Astrocyte of the spinal cord (primary cell): ENCODE results near the gene ARHGAP15.

ENCODE experiments used
- DNase-seq: peaks from one replicate; pipeline ENCODE4 v3.0.0; 2011; ENCODE audit warnings: low read depth, low spot score
- H3K4me3 ChIP-seq: 2 replicates; pipeline ENCODE4 v1.5.1; 2011; ENCODE audit warnings: low read depth, mild to moderate bottlenecking, low read length, moderate library complexity
- in situ Hi-C: cut with HindIII; loops from 2 replicates; pipeline ENCODE4 v1.10.0; 2017; ENCODE audit warnings: low sequenced_read_pairs
- TF ChIP-seq, protein P1 (sequence below): IDR thresholded peaks from 2 replicates; pipeline ENCODE4 v1.5.1; 2012; ENCODE audit warnings: low read depth, mild to moderate bottlenecking, low read length, inconsistent platforms

The ARHGAP15 gene

DNA sequence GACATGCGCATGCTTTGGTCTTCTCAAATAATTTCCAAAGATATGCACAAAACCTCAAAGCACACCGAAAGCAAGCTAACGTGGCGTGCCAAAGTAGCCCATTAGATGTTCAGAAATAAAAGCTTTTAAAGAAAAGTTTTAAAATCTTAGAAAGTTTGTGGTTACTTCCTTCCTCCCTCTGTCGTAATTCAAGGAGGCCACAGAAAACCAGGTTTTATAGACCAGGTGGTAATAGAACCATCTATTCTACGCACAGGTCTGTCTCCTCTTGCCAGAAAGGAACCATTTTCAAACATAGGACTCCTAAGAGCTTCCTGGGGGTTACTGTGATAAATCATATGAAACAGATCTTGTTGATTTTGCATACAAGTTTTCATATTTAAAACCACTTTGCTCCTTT is 487.2 kb downstream of the ARHGAP15 start:
- in situ Hi-C loops: no loop called here
- TF ChIP-seq, protein P1, sequence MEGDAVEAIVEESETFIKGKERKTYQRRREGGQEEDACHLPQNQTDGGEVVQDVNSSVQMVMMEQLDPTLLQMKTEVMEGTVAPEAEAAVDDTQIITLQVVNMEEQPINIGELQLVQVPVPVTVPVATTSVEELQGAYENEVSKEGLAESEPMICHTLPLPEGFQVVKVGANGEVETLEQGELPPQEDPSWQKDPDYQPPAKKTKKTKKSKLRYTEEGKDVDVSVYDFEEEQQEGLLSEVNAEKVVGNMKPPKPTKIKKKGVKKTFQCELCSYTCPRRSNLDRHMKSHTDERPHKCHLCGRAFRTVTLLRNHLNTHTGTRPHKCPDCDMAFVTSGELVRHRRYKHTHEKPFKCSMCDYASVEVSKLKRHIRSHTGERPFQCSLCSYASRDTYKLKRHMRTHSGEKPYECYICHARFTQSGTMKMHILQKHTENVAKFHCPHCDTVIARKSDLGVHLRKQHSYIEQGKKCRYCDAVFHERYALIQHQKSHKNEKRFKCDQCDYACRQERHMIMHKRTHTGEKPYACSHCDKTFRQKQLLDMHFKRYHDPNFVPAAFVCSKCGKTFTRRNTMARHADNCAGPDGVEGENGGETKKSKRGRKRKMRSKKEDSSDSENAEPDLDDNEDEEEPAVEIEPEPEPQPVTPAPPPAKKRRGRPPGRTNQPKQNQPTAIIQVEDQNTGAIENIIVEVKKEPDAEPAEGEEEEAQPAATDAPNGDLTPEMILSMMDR: no peak
- no peak overlapping the region for H3K4me3 ChIP-seq
- no peak for DNase-seq

DNA sequence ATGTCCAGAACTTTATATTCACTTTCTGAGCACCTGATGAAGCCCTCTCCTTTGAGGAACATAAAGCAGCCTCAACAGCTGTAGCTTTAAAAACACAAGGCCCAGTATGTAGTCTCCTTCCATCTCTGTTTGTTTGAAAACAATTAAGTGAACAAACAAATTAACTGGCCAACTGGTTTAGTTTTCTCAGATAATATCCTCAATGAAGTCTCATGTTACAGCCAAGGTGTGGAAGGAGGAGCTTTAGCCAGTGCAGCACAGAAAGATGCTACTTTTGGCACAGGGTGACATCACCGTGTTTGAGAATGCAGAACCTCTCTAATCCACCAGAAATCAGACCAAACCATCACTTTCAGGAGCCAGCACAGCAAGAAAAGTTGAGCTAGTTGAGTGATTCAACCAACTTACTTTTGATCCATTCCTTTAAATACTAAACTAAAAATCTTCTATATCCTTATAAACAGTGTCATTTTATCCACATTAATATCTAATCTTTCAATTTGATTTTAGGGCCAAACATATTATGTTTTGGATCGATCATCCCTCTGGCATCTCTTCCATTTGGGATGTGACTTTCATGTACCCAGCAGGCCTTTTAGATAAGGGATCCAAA is 488.7 kb downstream of the ARHGAP15 start:
- TF ChIP-seq, protein P1: no peak
- in situ Hi-C loops: no loop called here
- no peak overlapping the region for H3K4me3 ChIP-seq
- DNase-seq: no peak

DNA sequence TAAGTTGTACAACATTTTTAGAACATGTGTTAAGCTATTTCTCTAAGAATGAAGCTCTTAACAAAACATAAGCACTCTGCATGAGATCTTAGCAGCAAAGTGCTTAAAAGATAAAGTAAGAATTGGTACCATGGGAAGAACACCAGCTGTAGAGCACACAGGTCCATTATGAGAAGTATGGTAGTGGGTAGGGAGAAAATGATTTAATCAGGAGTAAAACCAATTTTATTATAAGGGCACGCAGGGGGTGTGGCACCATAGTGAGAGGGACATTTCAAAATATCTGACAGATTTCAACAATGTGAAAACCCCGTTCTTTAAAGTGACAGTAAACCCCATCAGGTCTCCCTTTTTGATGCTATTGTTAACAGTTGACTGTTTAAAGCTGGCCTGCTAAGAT is 492.9 kb downstream of the ARHGAP15 start:
- in situ Hi-C loops: no loop called here
- no peak overlapping the region for H3K4me3 ChIP-seq
- TF ChIP-seq, protein P1: no peak
- DNase-seq: no peak

DNA sequence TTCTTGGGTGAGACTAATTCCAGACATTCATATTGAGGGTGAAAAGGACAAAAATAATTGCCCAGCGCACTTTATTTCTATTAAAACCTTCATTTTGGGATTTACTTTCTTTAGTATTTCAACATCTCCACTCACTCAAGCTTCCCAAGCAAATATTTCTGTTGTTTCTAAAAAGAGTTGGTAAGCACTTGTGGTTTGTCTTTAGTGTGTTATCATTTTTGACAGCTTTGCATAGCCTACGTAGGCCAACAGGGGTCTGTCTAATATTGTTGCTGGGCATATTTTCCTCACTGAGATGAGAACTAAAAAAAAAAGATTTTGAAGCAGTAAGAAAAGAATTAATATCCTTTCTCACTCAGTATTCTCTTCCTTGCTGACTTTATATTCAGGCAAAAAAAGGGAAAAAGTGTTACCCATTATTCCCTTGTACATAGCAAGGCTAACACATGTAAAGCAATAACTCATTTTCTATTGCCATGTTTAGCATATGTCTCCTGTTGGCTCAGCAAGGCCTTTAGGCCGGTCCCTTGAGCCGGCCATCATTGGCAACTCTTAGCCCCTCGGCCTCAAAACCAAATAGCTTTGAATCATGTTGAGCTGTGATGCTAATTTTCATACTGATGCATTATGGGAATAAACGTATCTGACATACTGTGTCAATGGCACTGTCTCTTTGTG is 494.2 kb downstream of the ARHGAP15 start:
- in situ Hi-C loops: no loop called here
- no peak for DNase-seq
- no peak overlapping the region for H3K4me3 ChIP-seq
- TF ChIP-seq, protein P1: no peak

DNA sequence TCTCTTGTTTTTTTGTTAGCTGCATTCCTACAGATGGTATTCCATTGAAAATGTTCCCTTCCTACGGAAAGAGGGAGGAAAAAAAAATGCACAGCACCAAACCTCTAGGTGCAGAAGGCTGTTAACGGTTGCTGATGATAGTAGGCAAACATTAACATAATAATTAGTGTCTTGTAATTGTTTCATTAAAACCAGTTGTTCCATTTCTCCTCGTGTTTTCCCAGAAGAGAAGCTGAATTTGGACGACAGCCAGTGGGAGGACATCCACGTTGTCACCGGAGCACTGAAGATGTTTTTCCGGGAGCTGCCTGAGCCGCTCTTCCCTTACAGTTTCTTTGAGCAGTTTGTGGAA is 494.7 kb downstream of the ARHGAP15 start:
- TF ChIP-seq, protein P1: no peak
- in situ Hi-C loops: no loop called here
- DNase-seq: no peak
- no peak overlapping the region for H3K4me3 ChIP-seq

DNA sequence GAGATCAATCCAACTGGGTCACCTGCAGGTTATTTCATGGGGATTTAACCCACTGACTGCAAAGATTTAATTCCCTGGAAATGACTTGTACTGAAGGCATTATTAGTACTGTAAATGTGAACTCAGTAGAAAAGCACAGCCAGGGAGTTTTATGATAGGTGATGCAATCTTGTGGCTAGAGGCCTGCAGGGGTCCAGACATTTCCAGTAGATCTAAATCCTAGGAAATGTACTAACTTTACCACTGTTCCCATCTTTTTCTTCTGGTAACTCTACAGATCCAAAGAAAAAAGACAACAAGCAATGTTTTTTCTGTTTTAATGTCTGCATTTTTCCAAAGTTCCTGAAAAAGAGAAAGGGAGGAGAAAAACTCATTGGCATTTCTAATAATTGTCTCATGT is 500.1 kb downstream of the ARHGAP15 start:
- TF ChIP-seq, protein P1: no peak
- in situ Hi-C loops: no loop called here
- peak; percentile 87 for DNase-seq
- no peak overlapping the region for H3K4me3 ChIP-seq
